Measurements from ENCODE around the gene TPSAB1. TPM values are rescaled to one million over a fixed set of nuclear protein-coding genes. Genes with fewer than 3 reads are reported as not detected.
"Not testable (repeated sequence)": the region's sequence is repeated elsewhere in the genome, so short reads cannot be mapped to it uniquely, and the experiment has no call there.

TPSAB1 gene
- total RNA-seq, 1 experiment from 2014 or later, result 22.9 TPM

GRCh38 chr16:1254821-1255220 lies 14.3 kb downstream of the TPSAB1 start:
- H3K4me3 ChIP-seq (ENCODE audit: low read depth, low read length, poor library complexity, severe bottlenecking); H3K27ac ChIP-seq (ENCODE audit: low read depth, low read length, poor library complexity, severe bottlenecking); DNase-seq (ENCODE audit: low spot score); intact Hi-C loops (cut with micrococcal nuclease; ENCODE audit: unreplicated experiment); H3K27me3 ChIP-seq (replicated peaks; ENCODE audit: insufficient read depth, low read depth, low read length, poor library complexity); H3K9me3 ChIP-seq (ENCODE audit: low read depth, low read length, poor library complexity, severe bottlenecking); BruUV-seq (replicated peaks); H3K36me3 ChIP-seq (ENCODE audit: insufficient read depth, low read length, poor library complexity, severe bottlenecking); H3K4me1 ChIP-seq (ENCODE audit: insufficient read depth, low read length, poor library complexity, severe bottlenecking); POLR2A ChIA-PET (ENCODE audit: low non-redundant PET): not testable (repeated sequence)
- CTCF ChIA-PET, result interaction anchor here (0.6 kb wide), 1 partner anchor 896 kb away, joined by 3 read pairs; no protein-coding TSS in a partner anchor

DNA sequence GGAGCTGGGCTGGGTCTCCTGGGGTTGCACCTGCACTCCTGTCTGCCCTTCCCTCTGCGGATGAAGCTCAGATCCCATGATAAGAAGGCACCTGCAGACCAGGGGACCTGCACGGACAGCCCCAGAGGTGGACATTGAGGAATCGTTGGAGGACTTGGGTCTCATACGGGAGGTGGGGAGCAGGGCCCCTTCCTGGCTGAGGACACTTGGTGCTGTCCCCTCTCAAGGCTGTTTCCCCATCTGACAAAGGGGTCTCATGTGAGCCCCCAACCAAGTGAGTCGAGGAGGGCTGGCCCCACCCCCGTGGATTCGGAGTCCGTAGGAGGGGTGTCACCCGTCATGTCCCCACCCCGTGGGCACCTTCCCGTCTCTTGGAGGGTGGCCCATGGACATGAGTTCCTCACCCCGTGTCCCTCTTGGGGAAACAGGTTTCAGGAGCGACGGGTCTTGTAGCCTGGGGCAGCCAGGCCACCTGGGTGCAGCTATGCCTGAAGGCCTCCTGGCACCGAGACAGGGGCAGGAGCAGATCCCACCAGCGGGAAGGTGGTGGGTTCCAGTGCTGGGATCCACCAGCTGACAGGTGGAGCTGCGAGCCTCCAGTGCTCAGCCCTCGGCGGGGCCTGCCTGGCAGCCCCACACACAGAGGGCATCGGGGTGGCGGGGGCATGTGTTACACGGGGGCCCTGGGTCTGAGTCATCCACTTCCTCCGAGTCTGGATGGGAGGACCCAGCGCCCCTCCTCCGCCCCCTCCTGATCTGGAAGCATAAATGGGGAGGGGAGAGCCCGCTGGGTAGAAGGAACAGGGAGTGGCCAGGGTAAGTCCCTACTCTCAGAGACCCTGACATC lies 15.0 kb downstream of the TPSAB1 start, which contains the start of gene TPSD1:
TPSD1 (plus strand) TSS at position 794 of the 847 bp plus-strand sequence. CDS start 212 bp downstream, outside the sequence.
- CTCF ChIA-PET, result interaction anchor here (0.6 kb wide), 1 partner anchor 895 kb away, joined by 3 read pairs; no protein-coding TSS in a partner anchor
- POLR2A ChIA-PET (ENCODE audit: low non-redundant PET); intact Hi-C loops (cut with micrococcal nuclease; ENCODE audit: unreplicated experiment); H3K4me1 ChIP-seq (ENCODE audit: insufficient read depth, low read length, poor library complexity, severe bottlenecking); H3K36me3 ChIP-seq (ENCODE audit: insufficient read depth, low read length, poor library complexity, severe bottlenecking); H3K27me3 ChIP-seq (replicated peaks; ENCODE audit: insufficient read depth, low read depth, low read length, poor library complexity); DNase-seq (ENCODE audit: low spot score); BruUV-seq (replicated peaks); H3K9me3 ChIP-seq (ENCODE audit: low read depth, low read length, poor library complexity, severe bottlenecking); H3K27ac ChIP-seq (ENCODE audit: low read depth, low read length, poor library complexity, severe bottlenecking); H3K4me3 ChIP-seq (ENCODE audit: low read depth, low read length, poor library complexity, severe bottlenecking): not testable (repeated sequence)

- H3K27ac ChIP-seq (ENCODE audit: low read depth, low read length, poor library complexity, severe bottlenecking); DNase-seq (ENCODE audit: low spot score); H3K9me3 ChIP-seq (ENCODE audit: low read depth, low read length, poor library complexity, severe bottlenecking); H3K4me3 ChIP-seq (ENCODE audit: low read depth, low read length, poor library complexity, severe bottlenecking); POLR2A ChIA-PET (ENCODE audit: low non-redundant PET); H3K36me3 ChIP-seq (ENCODE audit: insufficient read depth, low read length, poor library complexity, severe bottlenecking); H3K27me3 ChIP-seq (replicated peaks; ENCODE audit: insufficient read depth, low read depth, low read length, poor library complexity); CTCF ChIA-PET; H3K4me1 ChIP-seq (ENCODE audit: insufficient read depth, low read length, poor library complexity, severe bottlenecking); BruUV-seq (replicated peaks); intact Hi-C loops (cut with micrococcal nuclease; ENCODE audit: unreplicated experiment): not testable (repeated sequence)
Measured at GRCh38 chr16:1256296-1256873, 15.9 kb downstream of the TPSAB1 start.

- Histone ChIP-seq H3K4me3 (ENCODE audit: low read depth, low read length, poor library complexity, severe bottlenecking) (no peak overlapping the region), H3K27me3 (replicated peaks; ENCODE audit: insufficient read depth, low read depth, low read length, poor library complexity) (no peaks in the 10 kb centered on the region), H3K36me3 (ENCODE audit: insufficient read depth, low read length, poor library complexity, severe bottlenecking) (no peaks in the 10 kb centered on the region), H3K4me1 (ENCODE audit: insufficient read depth, low read length, poor library complexity, severe bottlenecking) (no peaks in the 10 kb centered on the region), H3K27ac (ENCODE audit: low read depth, low read length, poor library complexity, severe bottlenecking) (no peak overlapping the region), H3K9me3 (ENCODE audit: low read depth, low read length, poor library complexity, severe bottlenecking) (no peaks in the 10 kb centered on the region)
- BruUV-seq (replicated peaks), result no TSS peak
- TF ChIP-seq EZH2 (IDR thresholded peaks at IDR 0.05; ENCODE audit: borderline replicate concordance, low read depth, low read length, poor library complexity, severe bottlenecking), result no peak
- TF ChIP-seq, protein P1, sequence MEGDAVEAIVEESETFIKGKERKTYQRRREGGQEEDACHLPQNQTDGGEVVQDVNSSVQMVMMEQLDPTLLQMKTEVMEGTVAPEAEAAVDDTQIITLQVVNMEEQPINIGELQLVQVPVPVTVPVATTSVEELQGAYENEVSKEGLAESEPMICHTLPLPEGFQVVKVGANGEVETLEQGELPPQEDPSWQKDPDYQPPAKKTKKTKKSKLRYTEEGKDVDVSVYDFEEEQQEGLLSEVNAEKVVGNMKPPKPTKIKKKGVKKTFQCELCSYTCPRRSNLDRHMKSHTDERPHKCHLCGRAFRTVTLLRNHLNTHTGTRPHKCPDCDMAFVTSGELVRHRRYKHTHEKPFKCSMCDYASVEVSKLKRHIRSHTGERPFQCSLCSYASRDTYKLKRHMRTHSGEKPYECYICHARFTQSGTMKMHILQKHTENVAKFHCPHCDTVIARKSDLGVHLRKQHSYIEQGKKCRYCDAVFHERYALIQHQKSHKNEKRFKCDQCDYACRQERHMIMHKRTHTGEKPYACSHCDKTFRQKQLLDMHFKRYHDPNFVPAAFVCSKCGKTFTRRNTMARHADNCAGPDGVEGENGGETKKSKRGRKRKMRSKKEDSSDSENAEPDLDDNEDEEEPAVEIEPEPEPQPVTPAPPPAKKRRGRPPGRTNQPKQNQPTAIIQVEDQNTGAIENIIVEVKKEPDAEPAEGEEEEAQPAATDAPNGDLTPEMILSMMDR (conservative IDR thresholded peaks at IDR 0.05; ENCODE audit: low read depth, low read length), result no peak
- POLR2A ChIA-PET (ENCODE audit: low non-redundant PET), result no interaction called here
- intact Hi-C loops (cut with micrococcal nuclease; ENCODE audit: unreplicated experiment), result no loop called here
- CTCF ChIA-PET, result no interaction called here
- DNase-seq (ENCODE audit: low spot score), result no peak
Measured at GRCh38 chr16:1256874-1257322, 16.4 kb downstream of the TPSAB1 start.

Measured in A673 (cell line).